Dedifferentiated amniotic fluid mesenchymal stem cell (primary cell): ENCODE results near the gene MPL.

Experiments
- DNase-seq: peaks from one replicate; pipeline ENCODE4 v3.0.0-alpha.2; 2016; ENCODE audit errors: extremely low spot score

Gene MPL

DNA sequence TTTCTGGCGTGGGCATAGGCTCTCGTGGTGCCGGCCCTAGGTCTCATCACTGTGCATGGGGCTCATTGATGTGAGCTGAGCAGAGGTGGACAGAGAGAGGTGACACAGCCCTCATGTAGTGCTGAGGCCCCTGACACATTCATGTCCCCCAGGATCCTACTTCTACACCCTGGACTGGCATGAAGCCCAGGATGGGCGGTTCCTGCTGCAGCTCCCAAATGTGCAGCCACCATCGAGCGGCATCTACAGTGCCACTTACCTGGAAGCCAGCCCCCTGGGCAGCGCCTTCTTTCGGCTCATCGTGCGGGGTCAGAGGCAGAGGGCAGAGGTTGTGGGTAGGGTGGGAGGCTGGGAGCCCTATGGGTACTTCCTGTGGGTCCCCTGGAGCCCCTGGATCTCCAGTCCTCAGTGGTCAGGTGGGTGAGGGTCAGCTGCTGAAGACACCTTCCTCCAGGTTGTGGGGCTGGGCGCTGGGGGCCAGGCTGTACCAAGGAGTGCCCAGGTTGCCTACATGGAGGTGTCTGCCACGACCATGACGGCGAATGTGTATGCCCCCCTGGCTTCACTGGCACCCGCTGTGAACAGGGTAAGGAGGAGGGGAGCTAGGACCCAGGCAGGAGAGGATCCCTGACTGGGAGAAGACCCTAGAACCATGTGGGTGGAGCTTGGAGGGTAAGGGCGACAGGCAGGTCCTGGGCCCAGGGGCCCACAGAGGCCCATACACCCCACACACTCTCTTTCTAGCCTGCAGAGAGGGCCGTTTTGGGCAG, 30.7 kb upstream of the MPL start:
- DNase-seq: no peak

GRCh38 chr1:43307458-43308158, 30.0 kb upstream of the MPL start:
- DNase-seq: no peak

DNA sequence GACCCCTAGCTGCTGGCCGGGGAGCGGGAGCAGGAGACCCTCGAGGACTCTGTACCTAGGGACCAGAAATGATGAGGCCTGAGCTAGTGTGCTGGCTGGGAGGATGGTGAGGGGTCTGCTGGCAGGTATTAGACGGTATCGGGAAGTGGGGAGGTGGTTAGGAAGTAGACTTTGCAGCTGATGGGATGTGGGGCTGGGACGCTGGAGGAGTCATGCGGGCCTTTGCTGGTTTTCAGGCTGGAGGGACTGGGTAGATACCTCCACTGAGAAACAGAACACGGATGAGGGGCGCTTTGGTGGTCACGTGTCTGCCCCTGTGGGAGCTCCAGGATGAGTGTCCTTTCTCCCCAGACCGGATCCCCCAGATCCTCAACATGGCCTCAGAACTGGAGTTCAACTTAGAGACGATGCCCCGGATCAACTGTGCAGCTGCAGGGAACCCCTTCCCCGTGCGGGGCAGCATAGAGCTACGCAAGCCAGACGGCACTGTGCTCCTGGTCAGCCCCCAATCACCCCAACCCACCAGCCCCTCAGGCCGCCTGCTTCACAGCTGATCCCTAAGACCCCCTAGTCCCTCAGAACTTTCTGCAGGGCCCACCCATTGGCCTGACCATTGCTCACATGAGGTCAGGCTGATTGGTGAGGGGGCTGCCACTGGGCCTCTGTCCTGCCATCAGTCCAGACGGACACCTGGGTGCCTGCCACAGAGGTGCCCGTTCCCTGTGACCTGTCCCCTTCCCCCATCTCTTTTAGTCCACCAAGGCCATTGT, 28.8 kb upstream of the MPL start:
- DNase-seq: no peak

- no peak for DNase-seq
These were observed 28.1 kb upstream of the MPL start for GRCh38 chr1:43309405-43310025.

- DNase-seq: no peak
These were observed 26.1 kb upstream of the MPL start for GRCh38 chr1:43311521-43311920.

GRCh38 chr1:43312212-43312623, 25.4 kb upstream of the MPL start:
- DNase-seq: no peak

GRCh38 chr1:43312663-43313515, 24.7 kb upstream of the MPL start:
- no peak for DNase-seq

DNA sequence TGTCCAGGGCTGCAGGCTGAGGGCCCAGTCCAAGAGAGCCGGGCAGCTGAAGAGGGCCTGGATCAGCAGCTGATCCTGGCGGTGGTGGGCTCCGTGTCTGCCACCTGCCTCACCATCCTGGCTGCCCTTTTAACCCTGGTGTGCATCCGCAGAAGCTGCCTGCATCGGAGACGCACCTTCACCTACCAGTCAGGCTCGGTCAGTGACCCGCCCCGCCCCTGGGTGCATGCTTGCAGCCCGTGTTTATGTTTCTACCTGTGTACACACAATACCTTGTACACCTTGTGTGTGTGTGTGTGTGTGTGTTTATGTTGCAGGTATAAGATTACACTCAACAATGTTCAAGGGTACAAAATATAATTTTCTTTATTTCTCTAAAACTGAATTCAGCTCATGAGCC, 23.8 kb upstream of the MPL start:
- DNase-seq: no peak

GRCh38 chr1:43314233-43314632, 23.4 kb upstream of the MPL start:
- DNase-seq: no peak

DNA sequence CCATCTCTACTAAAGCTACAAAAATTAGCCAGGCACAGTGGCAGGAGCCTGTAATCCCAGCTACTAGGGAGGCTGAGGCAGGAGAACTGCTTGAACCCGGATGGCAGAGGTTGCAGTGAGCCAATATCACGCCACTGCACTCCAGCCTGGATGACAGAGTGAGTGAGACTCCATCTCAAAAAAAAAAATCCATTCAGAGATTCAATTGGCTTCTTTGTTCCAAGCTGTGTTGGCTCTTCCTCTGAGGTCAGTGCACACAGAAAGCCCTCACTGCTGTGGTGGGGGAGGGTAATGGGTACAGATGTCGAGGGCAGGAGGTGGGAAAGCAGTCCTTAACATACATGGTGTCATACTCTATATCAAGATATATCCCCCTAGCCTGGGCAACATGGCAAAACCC, 22.1 kb upstream of the MPL start:
- no peak for DNase-seq

DNA sequence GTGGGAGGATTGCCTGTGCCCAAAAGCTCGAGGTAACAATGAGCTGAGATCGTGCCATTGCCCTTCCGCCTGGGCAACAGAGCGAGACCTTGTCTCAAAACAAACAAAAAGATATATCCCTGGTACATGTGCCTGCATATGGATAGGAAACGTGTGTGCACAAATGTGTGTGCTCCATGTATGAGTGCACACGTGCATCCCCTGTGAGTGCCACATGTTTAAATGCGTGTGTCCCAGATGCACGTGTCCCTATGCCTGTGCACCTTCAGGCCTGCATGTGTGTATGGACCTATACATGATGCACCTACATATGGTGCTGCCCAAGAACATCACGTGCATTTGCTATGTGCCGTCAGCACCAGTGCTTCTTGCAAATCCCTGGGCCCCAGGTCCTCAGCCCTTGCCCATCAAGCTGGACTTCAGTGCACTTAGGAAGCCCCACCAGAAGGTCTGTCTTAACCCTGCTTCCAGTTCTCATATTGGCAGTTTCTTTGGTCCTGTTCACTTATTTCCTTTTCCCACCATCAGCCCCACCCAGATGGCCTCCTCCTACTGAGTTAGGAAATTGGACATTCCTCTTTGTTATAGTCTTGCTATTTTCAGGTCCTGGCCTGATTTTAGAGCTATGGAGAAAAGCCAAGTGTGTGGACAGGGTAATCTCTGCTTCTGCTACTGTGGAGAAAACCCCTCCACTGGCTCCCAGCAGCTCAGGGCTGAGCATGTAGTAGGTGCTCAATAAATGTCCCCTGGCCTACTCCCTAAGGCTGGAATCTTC, 21.5 kb upstream of the MPL start:
- DNase-seq: no peak

DNA sequence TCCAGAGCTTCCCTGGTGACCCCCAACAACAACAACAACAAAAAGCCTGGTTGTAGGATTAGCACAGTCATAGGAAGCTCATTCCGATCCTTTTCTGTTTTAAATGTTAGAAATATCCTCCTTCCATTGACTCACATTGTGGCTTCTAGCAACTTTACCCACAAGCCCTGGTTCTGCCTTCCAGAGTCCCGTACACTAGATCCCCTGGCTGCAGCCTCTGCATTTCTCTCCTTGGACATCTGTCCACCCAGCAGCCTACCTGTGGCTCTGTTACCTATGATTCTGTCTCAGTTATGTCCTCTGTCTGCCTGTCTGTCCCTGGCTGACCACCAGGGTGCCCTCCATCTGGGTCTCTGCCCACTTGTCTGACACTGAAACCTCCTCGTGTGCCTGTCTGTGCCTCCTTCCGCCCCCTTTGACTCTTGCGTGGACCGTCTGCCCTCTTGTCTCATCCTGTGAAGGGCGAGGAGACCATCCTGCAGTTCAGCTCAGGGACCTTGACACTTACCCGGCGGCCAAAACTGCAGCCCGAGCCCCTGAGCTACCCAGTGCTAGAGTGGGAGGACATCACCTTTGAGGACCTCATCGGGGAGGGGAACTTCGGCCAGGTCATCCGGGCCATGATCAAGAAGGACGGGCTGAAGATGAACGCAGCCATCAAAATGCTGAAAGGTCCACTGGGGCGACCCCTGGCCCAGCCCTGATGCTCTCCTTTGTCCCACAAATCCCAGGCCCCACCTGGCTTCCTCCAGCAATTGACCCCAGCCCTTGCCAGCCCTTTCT, 20.7 kb upstream of the MPL start:
- no peak for DNase-seq

- DNase-seq: no peak
These were observed 19.7 kb upstream of the MPL start for GRCh38 chr1:43317817-43318471.

DNA sequence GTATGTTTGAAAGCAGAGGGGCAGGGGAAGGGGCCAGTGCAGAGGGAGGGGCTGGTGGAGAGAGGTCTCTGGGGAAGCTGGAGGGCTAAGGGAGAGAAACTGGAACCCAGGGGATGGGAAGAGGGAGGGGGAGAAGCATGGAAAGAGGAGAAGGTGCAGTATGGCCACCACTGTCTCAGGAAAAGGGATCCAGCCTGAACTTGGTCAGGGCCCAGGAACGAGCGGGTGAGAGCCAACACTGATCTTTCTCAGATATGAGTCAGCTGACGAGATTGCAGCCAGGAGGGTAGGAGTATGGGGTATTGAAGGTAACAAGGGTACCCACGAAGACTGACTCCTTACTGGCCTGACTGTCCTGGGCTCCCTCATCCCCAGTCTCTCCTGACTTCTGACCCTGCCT, 18.8 kb upstream of the MPL start:
- no peak for DNase-seq

DNA sequence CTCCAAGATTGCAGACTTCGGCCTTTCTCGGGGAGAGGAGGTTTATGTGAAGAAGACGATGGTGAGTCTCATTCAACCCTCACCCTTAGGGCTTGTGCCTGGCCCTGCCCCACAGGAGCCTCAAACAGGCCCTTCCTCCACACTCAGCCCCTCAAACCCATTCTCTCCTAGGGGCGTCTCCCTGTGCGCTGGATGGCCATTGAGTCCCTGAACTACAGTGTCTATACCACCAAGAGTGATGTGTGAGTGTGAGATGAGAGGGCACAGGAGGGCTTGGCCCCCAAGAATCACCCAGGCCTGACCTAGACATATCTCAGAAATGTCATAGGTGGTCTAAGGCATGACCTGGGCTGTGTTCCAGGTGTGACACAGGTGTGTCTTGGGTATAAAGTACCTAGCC, 18.3 kb upstream of the MPL start:
- no peak for DNase-seq

DNA sequence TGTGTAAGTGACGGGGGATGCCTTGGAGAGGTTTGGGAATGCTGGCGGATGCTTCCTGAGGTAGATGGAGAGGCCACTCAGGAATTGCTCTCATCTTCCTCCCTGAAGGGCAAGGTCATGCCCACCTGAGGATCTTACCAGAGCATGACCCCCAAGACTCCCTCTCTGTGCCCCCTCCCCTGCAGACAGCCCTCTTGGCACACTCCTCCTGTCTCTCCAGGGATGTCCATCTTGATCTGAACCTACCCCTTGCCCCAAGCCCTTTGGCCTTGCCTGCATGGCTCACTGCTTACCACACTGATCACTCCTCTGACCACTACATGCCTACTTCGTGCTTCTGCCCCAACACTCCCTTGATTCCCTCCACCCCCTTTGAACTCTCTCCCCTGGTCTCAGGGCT, 17.9 kb upstream of the MPL start:
- no peak for DNase-seq

DNA sequence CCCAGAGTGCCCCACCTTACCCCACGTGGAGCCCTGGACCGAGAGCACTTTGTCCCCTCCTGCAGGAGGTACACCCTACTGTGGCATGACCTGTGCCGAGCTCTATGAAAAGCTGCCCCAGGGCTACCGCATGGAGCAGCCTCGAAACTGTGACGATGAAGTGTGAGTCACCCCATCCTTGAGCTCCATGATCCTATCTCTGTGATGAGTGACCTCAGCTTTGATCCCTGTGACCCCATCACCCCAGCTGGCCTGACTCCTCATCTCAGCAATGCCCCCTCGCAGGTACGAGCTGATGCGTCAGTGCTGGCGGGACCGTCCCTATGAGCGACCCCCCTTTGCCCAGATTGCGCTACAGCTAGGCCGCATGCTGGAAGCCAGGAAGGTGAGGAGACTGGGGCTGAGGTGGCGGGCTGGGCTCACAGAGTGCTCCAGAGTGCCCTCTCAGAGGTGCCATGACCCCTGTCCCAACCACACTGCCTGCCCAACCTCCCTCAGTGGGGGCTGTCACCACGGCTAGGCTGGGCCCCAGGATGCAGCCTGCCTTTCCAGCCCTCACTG, 16.2 kb upstream of the MPL start:
- no peak for DNase-seq

DNA sequence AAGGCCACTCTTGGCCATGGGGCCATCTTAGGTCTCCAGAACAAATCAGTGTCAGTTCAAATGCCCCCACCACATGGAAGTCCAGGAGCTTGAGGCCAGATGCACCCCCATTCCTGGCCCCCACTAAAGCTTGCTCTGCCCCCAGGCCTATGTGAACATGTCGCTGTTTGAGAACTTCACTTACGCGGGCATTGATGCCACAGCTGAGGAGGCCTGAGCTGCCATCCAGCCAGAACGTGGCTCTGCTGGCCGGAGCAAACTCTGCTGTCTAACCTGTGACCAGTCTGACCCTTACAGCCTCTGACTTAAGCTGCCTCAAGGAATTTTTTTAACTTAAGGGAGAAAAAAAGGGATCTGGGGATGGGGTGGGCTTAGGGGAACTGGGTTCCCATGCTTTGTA, 15.1 kb upstream of the MPL start:
- no peak for DNase-seq

- no peak for DNase-seq
These were observed 12.8 kb upstream of the MPL start for GRCh38 chr1:43324810-43325209.
